ENCODE results near the gene GFER. TPM values are rescaled to one million over a fixed set of nuclear protein-coding genes. Genes with fewer than 3 reads are reported as not detected.

GFER gene
- total RNA-seq, 1 experiment from 2014 or later = 26.2 TPM

GRCh38 chr16:2001456-2002355 is 17.7 kb downstream of the GFER start:
- Histone ChIP-seq H3K9me3 (ENCODE audit: low read depth, low read length, poor library complexity, severe bottlenecking) (no peaks in the 10 kb centered on the region), H3K27ac (ENCODE audit: low read depth, low read length, poor library complexity, severe bottlenecking) (no peak overlapping the region), H3K36me3 (ENCODE audit: insufficient read depth, low read length, poor library complexity, severe bottlenecking) (peaks cover 63% of the 10 kb centered on the region), H3K4me1 (ENCODE audit: insufficient read depth, low read length, poor library complexity, severe bottlenecking) (peaks cover 24% of the 10 kb centered on the region), H3K27me3 (replicated peaks; ENCODE audit: insufficient read depth, low read depth, low read length, poor library complexity) (no peaks in the 10 kb centered on the region), H3K4me3 (ENCODE audit: low read depth, low read length, poor library complexity, severe bottlenecking) (no peak overlapping the region)
- intact Hi-C loops (cut with micrococcal nuclease; ENCODE audit: unreplicated experiment) = loop anchor here (10.0 kb wide), 1 partner anchor 213 kb away; the partner anchor contains the start of genes BRICD5 and PGP
- TF ChIP-seq EZH2 (IDR thresholded peaks at IDR 0.05; ENCODE audit: borderline replicate concordance, low read depth, low read length, poor library complexity, severe bottlenecking) = no peak
- TF ChIP-seq CTCF (conservative IDR thresholded peaks at IDR 0.05; ENCODE audit: low read depth, low read length) = no peak
- BruUV-seq (replicated peaks) = no TSS peak
- DNase-seq (ENCODE audit: low spot score) = no peak
- ChIA-PET CTCF (interaction anchor here (0.6 kb wide), 1 partner anchor 13 kb away, joined by 3 read pairs; no protein-coding TSS in a partner anchor), POLR2A (ENCODE audit: low non-redundant PET) (no interaction called here)

- intact Hi-C loops (cut with micrococcal nuclease; ENCODE audit: unreplicated experiment) = loop anchor here (10.0 kb wide), 1 partner anchor 212 kb away; the partner anchor contains the start of genes BRICD5 and PGP
- H3K36me3 ChIP-seq (ENCODE audit: insufficient read depth, low read length, poor library complexity, severe bottlenecking) = peaks cover 56% of the 10 kb centered on the region
Measured at GRCh38 chr16:2002406-2003230, 18.6 kb downstream of the GFER start.

More at GRCh38 chr16:2002406-2003230, 18.6 kb downstream of the GFER start:
- H3K27ac ChIP-seq (ENCODE audit: low read depth, low read length, poor library complexity, severe bottlenecking) = no peak overlapping the region
- no peaks in the 10 kb centered on the region for H3K9me3 ChIP-seq (ENCODE audit: low read depth, low read length, poor library complexity, severe bottlenecking)
- no peak overlapping the region for H3K4me3 ChIP-seq (ENCODE audit: low read depth, low read length, poor library complexity, severe bottlenecking)
- no TSS peak for BruUV-seq (replicated peaks)
- ChIA-PET CTCF (no interaction called here), POLR2A (ENCODE audit: low non-redundant PET) (interaction anchor here (0.6 kb wide), 1 partner anchor 212 kb away, joined by 3 read pairs; the partner anchor contains the start of gene PGP)
- H3K27me3 ChIP-seq (replicated peaks; ENCODE audit: insufficient read depth, low read depth, low read length, poor library complexity) = no peaks in the 10 kb centered on the region
- no peak for TF ChIP-seq CTCF (conservative IDR thresholded peaks at IDR 0.05; ENCODE audit: low read depth, low read length)
- no peak for TF ChIP-seq EZH2 (IDR thresholded peaks at IDR 0.05; ENCODE audit: borderline replicate concordance, low read depth, low read length, poor library complexity, severe bottlenecking)
- DNase-seq (ENCODE audit: low spot score) = no peak
- H3K4me1 ChIP-seq (ENCODE audit: insufficient read depth, low read length, poor library complexity, severe bottlenecking) = peaks cover 26% of the 10 kb centered on the region
